Tibial nerve (tissue), 4 donors: ENCODE results near the gene GALNT18.

Experiments
- EP300 ChIP-seq, 2 donors: sonication (generic); formaldehyde crosslinking; IDR thresholded peaks; one replicate each; pipeline ENCODE4 v1.6.1; 2017; ENCODE audit warnings: antibody characterized with exemption in 2 of 2, mild to moderate bottlenecking in 1 of 2
- TF ChIP-seq, protein P1 (sequence below), 5 experiments: fragments of 200-600 bp in 3 of 5; fragments of 450-650 bp in 2 of 5; sonication (generic) in 3 of 5; IDR thresholded peaks; one replicate each; pipeline ENCODE4 v1.5.1; 2016 to 2019; ENCODE audit warnings: antibody characterized with exemption in 5 of 5, mild to moderate bottlenecking in 3 of 5, moderate library complexity in 2 of 5

DNA sequence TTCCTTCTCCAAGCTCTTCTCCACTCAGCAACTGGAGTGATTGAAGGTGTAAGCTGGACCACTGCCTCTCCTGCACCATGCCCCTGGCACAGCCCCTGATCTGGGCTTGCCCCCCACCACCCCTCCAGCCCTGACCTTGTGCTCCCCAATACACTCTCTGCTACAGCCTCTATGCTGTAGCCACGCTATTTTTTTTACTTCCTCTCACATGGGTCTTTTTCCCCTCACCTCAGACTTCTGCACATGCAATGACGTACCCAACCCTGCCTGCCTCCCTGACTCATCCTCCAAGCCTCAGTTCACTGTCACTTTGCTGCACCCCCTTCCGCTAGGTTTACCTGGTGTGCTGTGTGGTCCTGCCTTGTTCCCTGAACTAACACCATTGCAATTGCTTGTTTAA, 277.8 kb downstream of the GALNT18 start:
- TF ChIP-seq, protein P1, sequence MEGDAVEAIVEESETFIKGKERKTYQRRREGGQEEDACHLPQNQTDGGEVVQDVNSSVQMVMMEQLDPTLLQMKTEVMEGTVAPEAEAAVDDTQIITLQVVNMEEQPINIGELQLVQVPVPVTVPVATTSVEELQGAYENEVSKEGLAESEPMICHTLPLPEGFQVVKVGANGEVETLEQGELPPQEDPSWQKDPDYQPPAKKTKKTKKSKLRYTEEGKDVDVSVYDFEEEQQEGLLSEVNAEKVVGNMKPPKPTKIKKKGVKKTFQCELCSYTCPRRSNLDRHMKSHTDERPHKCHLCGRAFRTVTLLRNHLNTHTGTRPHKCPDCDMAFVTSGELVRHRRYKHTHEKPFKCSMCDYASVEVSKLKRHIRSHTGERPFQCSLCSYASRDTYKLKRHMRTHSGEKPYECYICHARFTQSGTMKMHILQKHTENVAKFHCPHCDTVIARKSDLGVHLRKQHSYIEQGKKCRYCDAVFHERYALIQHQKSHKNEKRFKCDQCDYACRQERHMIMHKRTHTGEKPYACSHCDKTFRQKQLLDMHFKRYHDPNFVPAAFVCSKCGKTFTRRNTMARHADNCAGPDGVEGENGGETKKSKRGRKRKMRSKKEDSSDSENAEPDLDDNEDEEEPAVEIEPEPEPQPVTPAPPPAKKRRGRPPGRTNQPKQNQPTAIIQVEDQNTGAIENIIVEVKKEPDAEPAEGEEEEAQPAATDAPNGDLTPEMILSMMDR (IDR thresholded peaks at IDR 0.05) = no peak
- no peak for TF ChIP-seq EP300 (IDR thresholded peaks at IDR 0.05)
